Measurements from ENCODE around the gene ABR. TPM values are rescaled to one million over a fixed set of nuclear protein-coding genes. Genes with fewer than 3 reads are reported as not detected.

Gene ABR
- total RNA-seq, 1 experiment from 2014 or later = 35.4 TPM

DNA sequence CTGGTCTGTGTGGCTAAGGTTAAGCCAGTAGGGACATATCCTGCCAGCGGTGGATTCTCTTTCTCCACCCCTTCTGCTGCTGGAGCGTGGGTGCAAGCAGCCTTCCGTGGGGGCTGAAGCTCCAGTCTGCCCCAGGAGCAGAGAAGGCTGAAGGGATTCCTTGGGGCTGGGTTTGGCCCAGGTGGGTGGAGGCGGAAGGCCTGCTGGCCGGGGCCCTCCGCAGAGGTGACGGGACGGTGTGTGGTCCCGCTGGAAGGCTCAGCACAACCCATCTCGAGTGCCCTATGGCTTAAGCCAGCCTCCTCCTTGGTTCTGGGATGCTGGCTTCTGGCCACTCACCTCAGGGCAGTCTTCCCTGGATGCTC, 169.7 kb downstream of the ABR start:
- CTCF ChIA-PET = no interaction called here
- no peaks in the 10 kb centered on the region for H3K9me2 ChIP-seq (replicated peaks; ENCODE audit: low read length)
- H3K9ac ChIP-seq (ENCODE audit: low read length) = no peak overlapping the region

DNA sequence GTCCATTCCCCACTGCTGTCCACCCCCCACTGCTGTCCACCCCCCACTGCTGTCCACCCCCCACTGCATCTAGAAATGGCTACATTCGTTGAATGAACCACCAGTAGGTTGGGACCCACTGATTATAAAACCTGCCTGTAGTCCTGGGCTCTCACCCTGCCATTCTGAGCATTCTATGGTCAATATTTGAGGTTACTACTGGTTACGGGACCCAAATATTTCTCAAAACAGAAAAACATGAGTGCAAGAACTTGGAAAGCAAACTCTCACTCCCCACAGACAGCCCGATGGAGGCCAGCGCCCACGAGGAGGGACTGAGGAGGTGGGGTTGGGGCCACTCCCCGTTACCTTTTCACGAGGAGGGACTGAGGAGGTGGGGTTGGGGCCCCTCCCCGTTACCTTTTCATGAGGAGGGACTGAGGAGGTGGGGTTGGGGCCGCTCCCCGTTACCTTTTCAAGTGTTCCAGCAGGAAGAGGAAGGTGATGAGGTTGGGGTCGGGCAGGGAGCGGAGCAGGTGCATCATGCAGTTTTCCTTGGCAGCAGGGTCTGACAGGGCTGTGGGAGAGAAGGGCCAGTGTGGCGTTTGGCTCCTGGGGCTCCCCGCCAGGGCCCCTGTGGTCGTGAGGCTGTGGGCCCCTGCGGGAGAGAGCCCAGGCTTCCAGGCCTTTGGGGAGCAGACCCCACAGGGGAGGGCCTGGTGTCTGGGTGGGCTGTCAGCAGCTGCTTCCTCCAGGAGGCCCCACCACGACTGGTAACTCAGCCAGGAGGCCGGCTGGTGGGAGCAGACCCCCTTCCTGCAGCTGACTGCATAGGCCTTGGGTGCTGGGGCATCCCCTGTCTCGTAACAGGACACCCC, 170.3 kb downstream of the ABR start:
- Histone ChIP-seq H3K36me3 (ENCODE audit: low read depth, low read length) (no peaks in the 10 kb centered on the region), H3K27ac (ENCODE audit: low read length) (no peak overlapping the region), H3K4me2 (ENCODE audit: low read length) (no peak overlapping the region), H3K4me3 (ENCODE audit: low read length) (no peak overlapping the region), H3K27me3 (ENCODE audit: low read length) (no peaks in the 10 kb centered on the region), H3K9ac (ENCODE audit: low read length) (no peak overlapping the region), H3F3A (ENCODE audit: low read length, unreplicated experiment) (no peaks in the 10 kb centered on the region), H4K20me1 (ENCODE audit: low read length) (no peaks in the 10 kb centered on the region), H3K9me3 (ENCODE audit: low read length) (no peaks in the 10 kb centered on the region), H2AFZ (ENCODE audit: low read length) (no peak overlapping the region), H3K4me1 (ENCODE audit: insufficient read depth, low read length) (no peaks in the 10 kb centered on the region), H3K79me2 (ENCODE audit: low read length) (no peaks in the 10 kb centered on the region), H3K9me2 (replicated peaks; ENCODE audit: low read length) (no peaks in the 10 kb centered on the region)
- intact Hi-C loops (cut with micrococcal nuclease) = no loop called here
- POLR2A ChIA-PET (ENCODE audit: unreplicated experiment) = no interaction called here
- TF ChIP-seq EZH2 (IDR thresholded peaks at IDR 0.05; ENCODE audit: low read length, unreplicated experiment) (no peak), EZH2phosphoT487 (IDR thresholded peaks at IDR 0.05; ENCODE audit: borderline replicate concordance, low read length) (no peak)
- TF ChIP-seq, protein P1, sequence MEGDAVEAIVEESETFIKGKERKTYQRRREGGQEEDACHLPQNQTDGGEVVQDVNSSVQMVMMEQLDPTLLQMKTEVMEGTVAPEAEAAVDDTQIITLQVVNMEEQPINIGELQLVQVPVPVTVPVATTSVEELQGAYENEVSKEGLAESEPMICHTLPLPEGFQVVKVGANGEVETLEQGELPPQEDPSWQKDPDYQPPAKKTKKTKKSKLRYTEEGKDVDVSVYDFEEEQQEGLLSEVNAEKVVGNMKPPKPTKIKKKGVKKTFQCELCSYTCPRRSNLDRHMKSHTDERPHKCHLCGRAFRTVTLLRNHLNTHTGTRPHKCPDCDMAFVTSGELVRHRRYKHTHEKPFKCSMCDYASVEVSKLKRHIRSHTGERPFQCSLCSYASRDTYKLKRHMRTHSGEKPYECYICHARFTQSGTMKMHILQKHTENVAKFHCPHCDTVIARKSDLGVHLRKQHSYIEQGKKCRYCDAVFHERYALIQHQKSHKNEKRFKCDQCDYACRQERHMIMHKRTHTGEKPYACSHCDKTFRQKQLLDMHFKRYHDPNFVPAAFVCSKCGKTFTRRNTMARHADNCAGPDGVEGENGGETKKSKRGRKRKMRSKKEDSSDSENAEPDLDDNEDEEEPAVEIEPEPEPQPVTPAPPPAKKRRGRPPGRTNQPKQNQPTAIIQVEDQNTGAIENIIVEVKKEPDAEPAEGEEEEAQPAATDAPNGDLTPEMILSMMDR (conservative IDR thresholded peaks at IDR 0.05; ENCODE audit: low read depth, low read length) = no peak
- ATAC-seq (no peak), DNase-seq (no peak)
- BruUV-seq (replicated peaks) = no TSS peak
- CTCF ChIA-PET = no interaction called here

More for the DNA sequence above, 169.7 kb downstream of the ABR start:
- intact Hi-C loops (cut with micrococcal nuclease) = no loop called here
- POLR2A ChIA-PET (ENCODE audit: unreplicated experiment) = no interaction called here
- Histone ChIP-seq H3K9me3 (ENCODE audit: low read length) (no peaks in the 10 kb centered on the region), H3K79me2 (ENCODE audit: low read length) (no peaks in the 10 kb centered on the region), H3K4me2 (ENCODE audit: low read length) (no peak overlapping the region), H4K20me1 (ENCODE audit: low read length) (no peaks in the 10 kb centered on the region), H2AFZ (ENCODE audit: low read length) (no peak overlapping the region), H3F3A (ENCODE audit: low read length, unreplicated experiment) (no peaks in the 10 kb centered on the region), H3K27me3 (ENCODE audit: low read length) (no peaks in the 10 kb centered on the region), H3K4me1 (ENCODE audit: insufficient read depth, low read length) (no peaks in the 10 kb centered on the region), H3K4me3 (ENCODE audit: low read length) (no peak overlapping the region), H3K27ac (ENCODE audit: low read length) (no peak overlapping the region), H3K36me3 (ENCODE audit: low read depth, low read length) (no peaks in the 10 kb centered on the region)
- TF ChIP-seq EZH2 (IDR thresholded peaks at IDR 0.05; ENCODE audit: low read length, unreplicated experiment) = no peak
- TF ChIP-seq EZH2phosphoT487 (IDR thresholded peaks at IDR 0.05; ENCODE audit: borderline replicate concordance, low read length) = no peak
- TF ChIP-seq, protein P1 (conservative IDR thresholded peaks at IDR 0.05; ENCODE audit: low read depth, low read length) = no peak
- no TSS peak for BruUV-seq (replicated peaks)
- DNase-seq (no peak), ATAC-seq (no peak)

DNA sequence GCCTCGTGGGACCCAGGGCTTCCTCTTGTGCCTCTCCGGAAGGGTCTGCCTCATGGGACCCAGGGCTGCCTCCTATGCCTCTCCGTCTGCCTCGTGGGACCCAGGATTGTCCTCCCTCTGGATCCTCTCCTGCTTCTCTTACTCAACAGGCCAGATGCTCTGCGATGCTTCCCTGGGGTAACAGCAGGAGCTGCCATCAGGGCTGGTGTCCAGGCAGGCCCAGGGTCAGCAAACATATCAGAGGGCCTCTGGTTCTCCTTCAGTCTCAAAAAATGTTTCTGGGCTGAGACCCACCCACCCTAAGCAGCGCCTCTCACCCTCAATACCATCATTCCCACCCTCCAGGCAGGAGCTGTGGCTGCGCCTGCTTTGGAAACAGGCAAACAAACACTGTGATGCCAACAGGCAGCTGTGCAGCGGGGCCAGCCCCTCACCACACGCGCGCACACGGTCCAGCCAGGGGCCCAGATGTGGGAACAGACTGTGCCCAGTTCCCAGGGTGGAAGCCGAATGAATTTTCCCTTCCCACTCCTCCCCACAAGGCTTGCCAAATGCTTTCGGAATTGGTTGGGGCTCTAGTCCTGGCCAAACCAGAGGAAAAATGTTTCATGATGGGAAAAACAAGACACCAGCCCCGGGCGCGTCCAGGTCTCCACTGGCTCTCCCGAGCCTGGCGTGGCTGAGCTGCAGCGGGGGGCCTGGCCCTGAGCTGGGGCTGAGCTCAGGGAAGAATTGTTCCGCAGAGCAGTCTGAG, 171.6 kb downstream of the ABR start:
- H3K4me2 ChIP-seq (ENCODE audit: low read length) = no peak overlapping the region
- H3K27ac ChIP-seq (ENCODE audit: low read length) = no peak overlapping the region
- H3K9ac ChIP-seq (ENCODE audit: low read length) = no peak overlapping the region
- ChIA-PET POLR2A (ENCODE audit: unreplicated experiment) (no interaction called here), CTCF (no interaction called here)
- no peak overlapping the region for H2AFZ ChIP-seq (ENCODE audit: low read length)
- H3K9me2 ChIP-seq (replicated peaks; ENCODE audit: low read length) = no peaks in the 10 kb centered on the region
- intact Hi-C loops (cut with micrococcal nuclease) = no loop called here
- no peaks in the 10 kb centered on the region for H3K4me1 ChIP-seq (ENCODE audit: insufficient read depth, low read length)
- H3K27me3 ChIP-seq (ENCODE audit: low read length) = no peaks in the 10 kb centered on the region
- no peaks in the 10 kb centered on the region for H3K79me2 ChIP-seq (ENCODE audit: low read length)
- H3K9me3 ChIP-seq (ENCODE audit: low read length) = no peaks in the 10 kb centered on the region
- TF ChIP-seq, protein P1 (conservative IDR thresholded peaks at IDR 0.05; ENCODE audit: low read depth, low read length) = no peak
- TF ChIP-seq EZH2phosphoT487 (IDR thresholded peaks at IDR 0.05; ENCODE audit: borderline replicate concordance, low read length) (no peak), EZH2 (IDR thresholded peaks at IDR 0.05; ENCODE audit: low read length, unreplicated experiment) (no peak)
- H3K4me3 ChIP-seq (ENCODE audit: low read length) = no peak overlapping the region
- BruUV-seq (replicated peaks) = no TSS peak
- no peak for DNase-seq
- no peaks in the 10 kb centered on the region for H3F3A ChIP-seq (ENCODE audit: low read length, unreplicated experiment)
- ATAC-seq = no peak
- no peaks in the 10 kb centered on the region for H4K20me1 ChIP-seq (ENCODE audit: low read length)
- no peaks in the 10 kb centered on the region for H3K36me3 ChIP-seq (ENCODE audit: low read depth, low read length)
